SHP77 treated with DMSO at 0.1 percent for 48 hours (cell line): ENCODE measurements around the gene CABP7.
"Not testable (repeated sequence)": the region's sequence is repeated elsewhere in the genome, so short reads cannot be mapped to it uniquely, and the experiment has no call there.

Experiments
- DNase-seq: peaks from one replicate; lab custom pipeline; 2025; lab: John Stamatoyannopoulos, UW

The CABP7 gene

GRCh38 chr22:29748248-29748893 lies 28.6 kb downstream of the CABP7 start:
- DNase-seq, result no peak

- DNase-seq, result no peak
Measured at GRCh38 chr22:29750029-29750428, 30.2 kb downstream of the CABP7 start.

- DNase-seq, result no peak
Measured at GRCh38 chr22:29750559-29751538, 31.0 kb downstream of the CABP7 start.

- DNase-seq, result no peak
Measured at GRCh38 chr22:29751669-29752068, 31.9 kb downstream of the CABP7 start.

- DNase-seq, result no peak
Measured at GRCh38 chr22:29753808-29754657, 34.2 kb downstream of the CABP7 start.

- DNase-seq, result not testable (repeated sequence)
Measured at GRCh38 chr22:29754658-29755395, 35.0 kb downstream of the CABP7 start.

- DNase-seq, result no peak
Measured at GRCh38 chr22:29755889-29756288, 36.1 kb downstream of the CABP7 start.

GRCh38 chr22:29756341-29756740 lies 36.5 kb downstream of the CABP7 start:
- no peak for DNase-seq

- no peak for DNase-seq
Measured at GRCh38 chr22:29757096-29757495, 37.3 kb downstream of the CABP7 start.

- DNase-seq, result no peak
Measured at GRCh38 chr22:29758068-29758622, 38.3 kb downstream of the CABP7 start.

- DNase-seq, result no peak
Measured at GRCh38 chr22:29758959-29759358, 39.2 kb downstream of the CABP7 start.

- DNase-seq, result no peak
Measured at GRCh38 chr22:29762263-29762662, 42.5 kb downstream of the CABP7 start.

GRCh38 chr22:29765905-29766631 lies 46.3 kb downstream of the CABP7 start:
- no peak for DNase-seq

- peak; percentile 89 for DNase-seq
Measured at GRCh38 chr22:29766632-29767170, 46.9 kb downstream of the CABP7 start, which contains the start of gene ZMAT5. Gene ZMAT5 (minus strand): TSS chr22:29767007. CDS start chr22:29748544, 18,463 bp downstream.

- peak; percentile 89 for DNase-seq
Measured at GRCh38 chr22:29767171-29768051, 47.6 kb downstream of the CABP7 start, which contains the start of gene UQCR10. Gene UQCR10 (plus strand): TSS chr22:29767369. CDS start chr22:29767399, 30 bp downstream.

- no peak for DNase-seq
Measured at GRCh38 chr22:29768052-29768693, 48.4 kb downstream of the CABP7 start.

GRCh38 chr22:29769723-29770321 lies 50.0 kb downstream of the CABP7 start:
- no peak for DNase-seq

GRCh38 chr22:29772170-29772641 lies 52.4 kb downstream of the CABP7 start:
- no peak for DNase-seq
